Body of pancreas (tissue), 4 donors: ENCODE data around the gene SOX5.

Source experiments
- CTCF ChIP-seq, 7 experiments: fragments of 450-650 bp in 4 of 7; fragments of 200-600 bp in 3 of 7; sonication (generic) in 3 of 7; IDR thresholded peaks; one replicate each; pipeline ENCODE4 v1.5.1; 2016 to 2019; ENCODE audit warnings: antibody characterized with exemption in 7 of 7
- POLR2A ChIP-seq, 3 donors: fragments of 450-650 bp; IDR thresholded peaks; one replicate each; pipeline ENCODE4 v1.6.1; 2016; ENCODE audit warnings: antibody characterized with exemption in 3 of 3, mild to moderate bottlenecking in 2 of 3

GRCh38 chr12:23719493-23719892 lies 230.0 kb downstream of the SOX5 start:
- no peak for TF ChIP-seq POLR2A (IDR thresholded peaks at IDR 0.05)
- no peak for TF ChIP-seq CTCF (IDR thresholded peaks at IDR 0.05)
